Stimulated activated effector memory CD8-positive, alpha-beta T cell treated with anti-CD3 and anti-CD28 coated beads, Interleukin-12 subunit alpha, Interleukin-12 subunit beta, amount 100 ng/mL, for 72 hours (primary cell): Measurements from ENCODE around the gene KLF2.

Source experiments
- ATAC-seq: fragments of 150-1000 bp; cut with Tn5 transposase; 2 replicates; pipeline ENCODE4 v1.10.0; 2021
- DNase-seq, 2 donors: peaks; one replicate each; pipeline ENCODE4 v3.0.0; 2021 to 2022; ENCODE audit warnings: low spot score in 2 of 2
- H3K27ac Mint-ChIP-seq: one replicate; pipeline ENCODE4 v1.8.0; 2022; ENCODE audit warnings: mild to moderate bottlenecking, mixed read lengths
- H3K36me3 Mint-ChIP-seq: one replicate; pipeline ENCODE4 v1.8.0; 2022; ENCODE audit warnings: mild to moderate bottlenecking, mixed read lengths
- H3K4me1 Mint-ChIP-seq: one replicate; pipeline ENCODE4 v1.8.0; 2022; ENCODE audit warnings: mixed read lengths
- H3K4me3 Mint-ChIP-seq: one replicate; pipeline ENCODE4 v1.8.0; 2022; ENCODE audit warnings: mild to moderate bottlenecking, mixed read lengths
- H3K9me3 Mint-ChIP-seq: one replicate; pipeline ENCODE4 v1.8.0; 2022; ENCODE audit warnings: mixed read lengths

Gene KLF2

DNA sequence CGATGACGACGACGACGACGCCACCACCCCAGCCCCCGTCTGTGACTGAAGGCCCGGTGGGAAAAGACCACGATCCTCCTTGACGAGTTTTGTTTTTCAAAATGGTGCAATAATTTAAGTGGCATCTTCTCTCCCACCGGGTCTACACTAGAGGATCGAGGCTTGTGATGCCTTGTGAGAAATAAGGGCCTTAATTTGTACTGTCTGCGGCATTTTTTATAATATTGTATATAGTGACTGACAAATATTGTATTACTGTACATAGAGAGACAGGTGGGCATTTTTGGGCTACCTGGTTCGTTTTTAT is 2.5 kb downstream of the KLF2 start:
- Mint-ChIP-seq H3K27ac (no peak overlapping the region), H3K4me1 (peaks cover 59% of the 10 kb centered on the region), H3K36me3 (peaks cover 32% of the 10 kb centered on the region), H3K4me3 (peak overlapping the region; percentile 78), H3K9me3 (no peaks in the 10 kb centered on the region)
- no peak for DNase-seq
- no peak for ATAC-seq

DNA sequence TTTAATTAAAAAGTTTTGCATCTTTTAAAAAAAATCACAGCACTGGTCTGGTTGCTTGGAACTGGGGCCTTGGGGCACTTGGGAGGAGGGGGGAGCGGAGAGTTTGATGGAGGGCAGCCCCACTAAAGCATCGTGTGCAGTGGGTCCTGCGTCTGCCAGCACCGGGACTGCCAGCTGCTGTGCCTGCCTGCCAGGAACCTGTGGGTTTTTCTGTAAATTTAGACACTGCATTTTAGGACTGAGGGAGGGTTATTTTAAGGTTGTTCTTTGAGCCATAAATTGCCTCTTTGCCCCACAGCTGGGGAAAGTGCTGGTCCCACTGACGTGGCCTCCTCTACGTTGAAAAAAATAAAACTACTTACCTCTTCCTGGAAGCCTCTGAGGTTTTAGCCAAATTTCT is 2.9 kb downstream of the KLF2 start:
- Mint-ChIP-seq H3K27ac (no peak overlapping the region), H3K36me3 (peaks cover 32% of the 10 kb centered on the region), H3K4me3 (peak overlapping the region; percentile 78), H3K9me3 (no peaks in the 10 kb centered on the region), H3K4me1 (peaks cover 59% of the 10 kb centered on the region)
- no peak for DNase-seq
- ATAC-seq = no peak

DNA sequence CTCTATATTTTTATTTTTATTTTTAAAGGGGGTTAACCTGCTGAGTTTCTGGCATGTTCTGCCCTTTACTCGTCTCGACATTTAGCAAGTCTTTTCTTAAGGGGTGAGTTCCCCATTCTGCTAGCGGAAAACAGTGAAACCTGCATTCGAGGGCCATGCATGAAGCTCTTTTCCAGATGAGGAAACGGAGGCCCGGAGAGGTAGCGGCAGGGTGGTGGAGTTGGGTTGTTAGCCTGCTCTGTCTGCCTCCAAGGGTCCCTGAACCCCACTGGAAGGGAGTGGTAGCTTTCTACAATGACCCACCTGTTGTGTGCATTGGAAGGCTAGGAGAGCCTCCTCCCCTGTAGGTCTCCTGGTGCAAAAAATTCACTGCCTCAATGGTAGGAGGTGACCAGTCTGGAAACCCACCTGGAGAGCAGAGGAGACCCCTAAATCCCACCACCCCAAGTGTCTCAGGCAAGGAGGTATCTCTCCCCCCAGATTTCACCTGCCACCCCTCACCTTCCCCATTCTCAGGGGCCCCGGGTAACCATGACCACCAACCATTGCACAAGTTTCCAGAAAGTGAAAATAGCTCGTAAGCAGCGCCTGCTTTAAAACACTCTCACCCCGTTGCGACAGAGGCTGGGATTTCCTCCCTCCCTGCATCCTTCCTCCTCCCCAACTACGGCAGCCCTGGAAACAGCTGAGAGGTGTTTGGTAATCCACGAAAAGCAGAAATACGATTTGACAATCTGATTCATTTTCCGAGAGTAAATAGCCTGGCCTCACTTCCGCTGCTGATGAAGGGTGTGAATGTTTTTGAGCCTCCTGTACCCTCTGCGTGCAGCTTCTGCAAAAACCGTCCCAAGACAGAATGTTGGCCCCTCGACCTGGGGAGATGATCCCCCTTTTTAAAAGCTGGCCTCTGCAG is 3.5 kb downstream of the KLF2 start:
- DNase-seq (peak in 1 of 2 donors; percentile 69), ATAC-seq (peak; percentile 6)
- H3K4me1 Mint-ChIP-seq = peaks cover 59% of the 10 kb centered on the region
- peak overlapping the region; percentile 15 for H3K27ac Mint-ChIP-seq
- no peaks in the 10 kb centered on the region for H3K9me3 Mint-ChIP-seq
- H3K4me3 Mint-ChIP-seq = peak overlapping the region; percentile 78
- peaks cover 32% of the 10 kb centered on the region for H3K36me3 Mint-ChIP-seq

DNA sequence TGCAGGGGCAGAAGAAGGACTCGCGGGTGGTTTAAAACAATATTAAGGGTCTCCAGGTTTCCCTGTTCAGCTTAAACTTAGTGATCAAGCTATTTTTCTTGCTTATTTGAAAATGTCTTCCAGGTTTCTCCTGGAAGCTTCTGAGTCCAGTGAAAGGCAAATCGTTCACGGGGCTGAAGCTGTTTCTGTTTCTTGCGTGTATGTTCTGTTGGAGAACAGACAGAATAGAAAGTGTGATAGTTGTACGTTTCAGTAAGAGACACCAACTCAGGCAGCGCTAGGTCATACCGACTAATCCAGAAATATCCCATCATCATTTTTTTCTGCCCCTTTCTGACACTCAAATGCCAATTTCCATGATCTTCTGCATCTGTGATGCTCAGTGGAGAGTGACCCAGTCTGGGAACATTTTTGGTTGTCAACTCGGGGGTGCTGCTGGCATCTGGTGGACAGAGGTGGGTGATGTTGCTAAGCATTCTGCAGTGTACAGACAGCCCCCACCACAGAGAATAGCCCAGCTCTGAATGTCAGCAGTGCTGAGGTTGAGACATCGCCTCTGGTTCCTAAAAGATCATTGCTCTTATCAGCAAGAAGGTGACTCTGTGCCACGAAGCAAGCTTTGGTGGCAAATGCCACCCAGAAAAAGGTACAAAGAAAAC is 4.3 kb downstream of the KLF2 start:
- H3K27ac Mint-ChIP-seq = peak overlapping the region; percentile 15
- H3K4me1 Mint-ChIP-seq = peaks cover 60% of the 10 kb centered on the region
- peak overlapping the region; percentile 78 for H3K4me3 Mint-ChIP-seq
- H3K36me3 Mint-ChIP-seq = peaks cover 33% of the 10 kb centered on the region
- ATAC-seq (peak; percentile 17), DNase-seq (peak in 1 of 2 donors; percentile 62)
- H3K9me3 Mint-ChIP-seq = no peaks in the 10 kb centered on the region

DNA sequence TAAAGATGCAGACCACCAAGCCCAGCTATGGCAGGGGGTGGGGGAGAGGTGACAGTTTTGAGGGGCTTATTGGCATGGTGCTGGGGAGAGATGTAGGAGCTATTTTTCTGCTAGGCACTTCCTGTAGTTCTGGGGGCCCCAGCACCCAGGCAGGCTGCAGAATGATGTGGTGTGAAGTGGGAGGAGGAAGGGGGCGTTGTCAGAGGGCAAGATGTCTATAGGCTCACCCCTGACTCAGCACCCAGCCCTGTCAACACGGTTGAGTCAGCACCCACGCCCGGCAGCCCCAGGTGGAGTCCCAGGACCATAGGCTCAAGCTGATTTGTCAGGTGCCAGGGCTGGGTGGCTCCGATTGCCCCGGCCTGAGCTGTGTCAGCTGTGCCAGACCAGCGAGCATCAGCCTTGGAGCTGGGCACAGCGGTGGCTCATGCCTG is 5.8 kb downstream of the KLF2 start:
- peak; percentile 72 to 90 for DNase-seq
- H3K27ac Mint-ChIP-seq = no peak overlapping the region

DNA sequence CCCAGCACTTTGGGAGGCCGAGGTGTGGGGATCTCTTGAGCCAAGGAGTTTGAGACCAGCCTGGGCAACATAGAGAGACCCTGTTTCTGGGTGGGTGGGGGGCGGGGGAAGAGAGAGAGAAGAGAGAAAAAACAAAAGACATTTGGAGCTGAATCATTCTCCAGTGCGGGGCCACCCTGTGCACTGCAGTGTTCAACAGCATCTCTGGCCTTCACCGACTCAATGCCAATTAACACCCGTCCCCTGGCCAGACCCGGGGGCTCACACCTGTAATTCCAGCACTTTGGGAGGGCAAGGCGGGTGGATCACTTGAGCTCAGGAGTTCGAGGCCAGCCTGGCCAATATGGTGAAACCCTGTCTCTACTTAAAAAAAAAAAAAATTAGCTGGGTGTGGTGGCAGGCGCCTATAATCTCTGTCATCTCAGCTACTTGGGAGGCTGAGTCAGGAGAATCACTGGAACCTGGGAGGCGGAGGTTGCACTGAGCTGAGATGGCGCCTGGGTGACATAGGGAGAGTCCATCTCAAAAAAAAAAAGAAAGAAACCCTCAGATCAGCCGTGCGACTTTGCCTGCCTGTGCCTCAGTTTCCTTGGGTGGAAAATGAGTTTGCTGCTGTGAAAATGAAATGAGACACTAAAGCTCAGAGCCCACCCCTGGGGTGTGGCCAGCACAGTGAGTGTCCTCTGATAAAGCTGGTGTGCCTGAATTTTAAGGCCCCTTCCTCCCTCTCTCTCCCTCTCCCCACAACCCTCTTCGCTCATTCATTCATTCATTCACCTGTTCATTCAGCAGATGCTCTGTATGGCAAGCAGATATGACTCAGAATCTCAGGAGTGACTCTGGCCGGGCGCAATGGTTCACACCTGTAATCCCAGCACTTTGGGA is 6.4 kb downstream of the KLF2 start:
- no peak overlapping the region for H3K27ac Mint-ChIP-seq
- peaks cover 34% of the 10 kb centered on the region for H3K36me3 Mint-ChIP-seq
- DNase-seq = no peak
- peak overlapping the region; percentile 78 for H3K4me3 Mint-ChIP-seq
- no peak for ATAC-seq
- peaks cover 62% of the 10 kb centered on the region for H3K4me1 Mint-ChIP-seq
- no peaks in the 10 kb centered on the region for H3K9me3 Mint-ChIP-seq

More for the DNA sequence above, 5.8 kb downstream of the KLF2 start:
- Mint-ChIP-seq H3K4me1 (peaks cover 67% of the 10 kb centered on the region), H3K9me3 (no peaks in the 10 kb centered on the region), H3K36me3 (peaks cover 39% of the 10 kb centered on the region), H3K4me3 (peak overlapping the region; percentile 78)
- ATAC-seq = peak; percentile 96

DNA sequence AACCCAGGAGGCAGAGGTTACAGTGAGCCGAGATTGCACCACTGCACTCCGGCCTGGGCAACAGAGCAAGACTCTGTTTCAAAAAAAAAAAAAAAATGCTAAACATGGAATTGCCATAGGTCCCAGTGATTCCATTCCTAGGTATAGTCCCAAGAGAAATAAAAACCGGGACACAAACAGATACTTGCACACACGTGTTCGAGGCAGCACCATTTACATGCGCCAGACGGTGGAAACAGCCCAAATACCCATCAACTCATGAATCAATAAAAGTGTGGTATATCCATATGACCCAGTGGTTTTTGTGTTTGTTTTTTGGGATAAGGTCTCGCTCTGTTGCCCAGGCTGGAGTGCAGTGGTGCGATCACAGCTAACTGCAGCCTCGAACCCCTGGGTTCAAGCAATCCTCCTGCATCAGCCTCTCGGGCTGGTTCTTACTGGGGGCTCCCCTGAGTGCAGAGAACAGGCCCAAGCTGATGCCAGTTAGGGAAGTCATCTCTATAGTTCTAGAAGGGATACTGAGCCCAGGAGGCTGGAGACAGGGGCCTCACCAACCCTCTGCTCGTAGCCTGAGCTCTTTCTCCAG is 8.5 kb downstream of the KLF2 start:
- no peak for DNase-seq
- H3K4me3 Mint-ChIP-seq = no peak overlapping the region

DNA sequence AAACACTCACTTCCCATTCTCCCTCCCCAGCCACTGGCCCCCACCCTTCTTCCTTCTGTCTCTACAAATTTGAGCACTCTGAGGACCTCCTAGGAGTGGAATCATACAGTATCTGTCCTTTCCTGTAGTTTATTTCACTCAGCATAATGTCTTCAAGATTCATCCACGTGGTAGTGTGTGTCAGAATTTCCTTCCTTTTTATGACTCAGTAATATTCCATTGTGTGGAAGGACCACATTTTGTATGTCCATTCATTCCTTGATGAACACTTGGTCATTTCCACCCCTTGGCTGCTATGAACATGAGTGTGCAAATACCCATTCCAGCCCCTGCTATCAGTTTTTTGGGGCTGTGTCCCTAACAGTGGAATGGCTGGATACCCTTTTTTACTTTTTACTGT is 9.8 kb downstream of the KLF2 start:
- Mint-ChIP-seq H3K9me3 (no peaks in the 10 kb centered on the region), H3K36me3 (peaks cover 14% of the 10 kb centered on the region), H3K4me3 (no peak overlapping the region), H3K4me1 (peaks cover 59% of the 10 kb centered on the region), H3K27ac (no peak overlapping the region)
- DNase-seq = no peak
- no peak for ATAC-seq

More for the DNA sequence above, 8.5 kb downstream of the KLF2 start:
- no peak for ATAC-seq
- Mint-ChIP-seq H3K27ac (no peak overlapping the region), H3K9me3 (no peaks in the 10 kb centered on the region), H3K4me1 (peaks cover 59% of the 10 kb centered on the region), H3K36me3 (peaks cover 13% of the 10 kb centered on the region)

DNA sequence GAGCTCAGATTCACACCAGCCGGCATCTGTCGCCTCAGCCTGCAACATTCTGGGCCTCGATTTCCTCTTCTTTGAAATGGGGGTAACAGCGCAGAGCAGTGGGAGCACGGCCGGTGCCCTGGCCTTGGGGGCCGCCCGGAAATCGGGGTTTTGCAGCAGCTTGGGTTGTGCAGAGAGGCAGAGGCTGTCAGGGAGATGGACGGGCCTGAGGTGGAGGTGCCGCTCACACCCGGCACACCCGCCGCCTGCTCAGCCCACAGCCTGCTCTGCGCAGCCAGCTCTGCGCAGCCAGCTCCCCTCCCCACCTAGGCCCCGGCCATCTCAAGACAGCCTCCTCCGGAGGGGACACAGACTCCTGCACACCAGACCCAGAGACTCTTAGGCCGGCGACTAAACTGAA is 10.6 kb downstream of the KLF2 start:
- no peak for DNase-seq
- no peak overlapping the region for H3K27ac Mint-ChIP-seq
- H3K36me3 Mint-ChIP-seq = peaks cover 14% of the 10 kb centered on the region
- no peak for ATAC-seq
- no peak overlapping the region for H3K4me3 Mint-ChIP-seq
- peaks cover 53% of the 10 kb centered on the region for H3K4me1 Mint-ChIP-seq
- H3K9me3 Mint-ChIP-seq = no peaks in the 10 kb centered on the region

DNA sequence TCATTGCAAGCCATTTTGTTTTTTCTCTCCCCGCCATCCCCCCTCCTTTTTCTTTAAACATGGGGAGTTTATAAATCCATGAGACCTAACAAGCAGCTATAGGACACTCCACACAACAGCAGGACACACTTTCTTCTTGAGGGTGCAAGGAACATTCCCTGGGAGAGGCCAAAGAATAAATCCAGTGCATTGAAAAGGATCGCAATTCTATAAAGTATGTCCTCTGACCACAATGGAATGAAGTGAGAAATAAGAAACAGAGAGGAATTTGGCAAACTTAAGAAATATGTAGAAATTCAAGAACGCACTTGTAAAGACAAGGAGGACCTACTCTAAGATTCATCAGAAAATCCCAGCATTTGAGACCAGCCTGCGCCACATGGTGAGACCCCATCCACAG is 11.9 kb downstream of the KLF2 start:
- DNase-seq = no peak
- no peaks in the 10 kb centered on the region for H3K9me3 Mint-ChIP-seq
- ATAC-seq = no peak
- H3K36me3 Mint-ChIP-seq = peaks cover 14% of the 10 kb centered on the region
- H3K4me1 Mint-ChIP-seq = peaks cover 51% of the 10 kb centered on the region
- H3K4me3 Mint-ChIP-seq = no peak overlapping the region
- H3K27ac Mint-ChIP-seq = no peak overlapping the region

DNA sequence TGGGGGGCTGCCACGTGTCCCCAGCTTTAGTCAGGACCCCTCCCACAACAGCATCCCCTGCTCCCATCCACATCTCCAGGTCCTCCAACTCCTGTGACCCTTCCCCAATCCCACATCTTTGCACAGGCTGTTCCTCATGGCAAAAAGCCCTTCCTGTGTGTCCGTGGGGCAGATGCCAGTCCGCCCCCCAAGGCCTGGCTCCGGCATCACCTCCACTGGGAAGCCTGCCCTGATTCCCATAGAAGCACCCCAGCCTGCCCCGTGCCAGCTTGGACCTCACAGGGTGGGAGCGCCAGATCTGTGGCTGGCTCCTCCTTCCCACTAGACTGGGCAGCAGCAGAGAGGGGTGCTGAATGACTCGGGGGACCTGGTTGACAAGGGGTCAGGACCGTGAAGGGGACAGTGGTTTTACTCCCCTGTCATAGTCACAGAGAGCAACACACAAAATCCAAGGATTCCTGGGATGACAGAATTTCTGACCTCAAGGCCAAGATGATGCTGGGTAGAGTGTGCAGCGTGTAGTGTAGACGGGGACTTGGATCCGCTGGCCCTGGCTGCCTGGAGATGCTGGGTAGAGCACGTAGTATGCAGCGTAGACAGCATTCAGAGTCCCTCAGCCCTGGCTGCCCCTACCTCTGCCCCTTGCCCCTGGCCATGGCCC is 13.3 kb downstream of the KLF2 start:
- DNase-seq (peak in 1 of 2 donors; percentile 62), ATAC-seq (no peak)
- peak overlapping the region; percentile 63 for H3K4me3 Mint-ChIP-seq
- peaks cover 63% of the 10 kb centered on the region for H3K4me1 Mint-ChIP-seq
- H3K9me3 Mint-ChIP-seq = no peaks in the 10 kb centered on the region
- H3K27ac Mint-ChIP-seq = peak overlapping the region; percentile 79
- H3K36me3 Mint-ChIP-seq = peaks cover 14% of the 10 kb centered on the region

DNA sequence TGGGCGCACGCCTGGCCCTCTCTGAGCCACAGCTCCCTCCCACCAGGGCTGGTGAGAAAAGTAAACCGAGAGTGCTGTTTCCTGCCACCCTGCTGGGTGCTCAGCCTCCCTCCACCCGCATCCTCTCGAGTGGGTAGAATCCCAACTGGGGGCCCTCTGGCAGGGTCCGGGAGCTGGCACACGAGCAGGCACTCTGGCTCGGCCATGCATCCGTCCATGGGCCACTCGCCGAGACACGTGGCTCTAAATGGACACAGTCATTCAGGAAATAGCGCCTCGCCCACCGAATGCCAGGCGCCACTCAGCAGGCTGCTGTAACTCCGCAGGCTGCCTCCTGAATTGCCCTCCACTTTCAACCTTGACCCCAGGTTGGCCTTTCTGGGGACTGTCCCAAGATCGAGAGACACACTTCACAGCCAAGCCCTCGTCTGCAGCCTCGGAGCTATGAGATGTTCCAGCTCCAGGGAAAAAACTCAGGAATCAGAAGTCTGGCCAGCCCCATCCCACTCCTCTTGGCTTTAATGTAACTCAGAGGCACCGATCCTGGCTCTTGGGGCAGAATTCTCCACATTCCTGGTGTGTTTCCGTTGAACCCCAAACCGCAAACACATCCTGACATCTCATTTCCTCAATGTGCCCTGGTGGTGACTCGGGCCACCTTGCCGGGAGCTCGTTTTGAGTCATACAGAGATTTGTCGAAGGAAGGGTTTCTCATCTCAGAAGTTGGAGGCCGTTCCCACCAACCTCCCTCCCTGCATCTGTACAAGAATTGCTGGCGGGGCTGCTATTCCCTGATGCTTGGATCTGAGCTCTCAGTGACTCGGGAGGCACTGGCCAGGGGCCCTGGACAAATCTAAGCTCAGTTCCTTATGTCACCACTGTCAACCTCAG is 14.1 kb downstream of the KLF2 start:
- Mint-ChIP-seq H3K4me1 (peaks cover 69% of the 10 kb centered on the region), H3K4me3 (peak overlapping the region; percentile 63), H3K36me3 (peaks cover 14% of the 10 kb centered on the region), H3K27ac (peak overlapping the region; percentile 79), H3K9me3 (no peaks in the 10 kb centered on the region)
- ATAC-seq (peak; percentile 75), DNase-seq (peak; percentile 47 to 86)

DNA sequence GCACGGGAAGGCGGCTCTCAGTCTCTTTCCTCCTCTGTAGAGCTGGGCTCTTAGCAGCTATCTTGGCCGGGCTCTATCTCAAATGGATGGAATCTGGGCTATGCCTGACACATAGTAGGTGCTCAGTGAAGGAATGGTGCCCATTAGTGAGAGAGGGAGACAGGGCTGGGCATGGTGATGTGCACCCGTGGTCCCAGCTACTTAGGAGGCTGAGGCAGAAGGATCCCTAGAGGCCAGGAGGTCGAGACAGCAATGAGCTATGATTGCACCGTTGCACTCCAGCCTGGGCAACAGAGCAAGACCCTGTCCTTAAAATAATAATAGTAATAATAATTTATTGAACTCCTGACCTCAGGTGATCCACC is 14.7 kb downstream of the KLF2 start:
- Mint-ChIP-seq H3K4me3 (peak overlapping the region; percentile 63), H3K27ac (peak overlapping the region; percentile 79), H3K9me3 (no peaks in the 10 kb centered on the region), H3K36me3 (peaks cover 9% of the 10 kb centered on the region), H3K4me1 (peaks cover 63% of the 10 kb centered on the region)
- ATAC-seq = peak; percentile 1
- peak in 1 of 2 donors; percentile 50 for DNase-seq

DNA sequence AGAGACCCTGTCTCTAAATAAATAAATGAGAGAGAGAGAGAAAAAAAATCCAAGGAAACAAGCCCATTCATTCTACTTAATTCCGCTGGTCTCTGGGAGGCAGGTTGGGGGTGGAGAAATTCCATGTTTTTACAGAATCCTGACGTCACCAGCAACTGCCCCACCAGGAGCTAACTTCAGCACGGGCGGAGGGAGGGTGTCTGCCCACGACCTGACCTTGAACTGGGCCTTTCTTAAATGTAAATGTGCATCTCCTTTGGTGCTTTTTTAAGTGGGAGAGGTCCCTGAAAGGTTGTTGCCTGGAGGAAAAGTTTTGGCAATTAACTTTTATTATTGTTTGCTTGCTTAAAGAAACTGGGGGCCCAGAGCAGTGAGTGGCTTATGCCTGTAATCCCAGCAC is 15.5 kb downstream of the KLF2 start:
- DNase-seq (no peak), ATAC-seq (no peak)
- H3K4me3 Mint-ChIP-seq = no peak overlapping the region
- H3K9me3 Mint-ChIP-seq = no peaks in the 10 kb centered on the region
- peaks cover 60% of the 10 kb centered on the region for H3K4me1 Mint-ChIP-seq
- peaks cover 7% of the 10 kb centered on the region for H3K36me3 Mint-ChIP-seq
- H3K27ac Mint-ChIP-seq = no peak overlapping the region
